D721Med (cell line): ENCODE results near the gene FBLN2.

Source experiments
- DNase-seq: peaks from one replicate; pipeline ENCODE4 v3.0.0; 2011; ENCODE audit warnings: low spot score; ENCODE audit not compliant: insufficient read length
- FAIRE-seq: peaks from 2 replicates; lab custom pipeline; 2011; peaks lifted over from hg19 to GRCh38; lab: Jason Lieb, UNC
- TF ChIP-seq, protein P1 (sequence below): IDR thresholded peaks from 2 replicates; pipeline ENCODE4 v1.5.1; 2012; ENCODE audit warnings: mild to moderate bottlenecking, control low read depth; ENCODE audit not compliant: insufficient read depth; ENCODE audit errors: missing control alignments

FBLN2 gene

DNA sequence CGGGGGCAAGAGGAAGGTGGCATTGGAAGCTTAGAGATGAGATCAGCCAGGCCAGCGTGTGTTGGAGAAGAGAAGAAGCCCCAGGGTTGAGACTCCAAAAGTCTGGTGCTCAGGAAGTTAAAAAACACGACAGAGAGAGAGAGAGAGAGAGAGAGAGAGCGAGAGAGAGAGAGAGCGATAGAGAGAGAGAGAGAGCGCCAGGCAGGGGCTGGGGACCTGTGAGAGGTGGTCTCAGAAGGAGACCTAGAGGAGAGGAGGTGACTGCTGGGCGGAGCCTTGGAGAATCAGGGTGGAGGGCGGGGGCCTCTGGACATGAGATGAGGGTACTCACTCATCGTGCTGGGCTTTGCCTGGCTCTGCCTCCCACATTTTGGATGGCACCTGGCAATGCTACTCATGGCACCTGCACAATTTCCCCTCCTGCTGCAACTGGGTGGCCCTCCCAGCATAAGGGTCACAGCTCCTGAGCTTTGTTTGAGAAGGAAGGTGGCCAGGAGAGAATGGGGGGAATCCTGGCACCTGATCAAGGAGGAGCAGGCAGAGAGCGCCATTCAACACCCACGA is 51.0 kb downstream of the FBLN2 start:
- DNase-seq = no peak
- TF ChIP-seq, protein P1, sequence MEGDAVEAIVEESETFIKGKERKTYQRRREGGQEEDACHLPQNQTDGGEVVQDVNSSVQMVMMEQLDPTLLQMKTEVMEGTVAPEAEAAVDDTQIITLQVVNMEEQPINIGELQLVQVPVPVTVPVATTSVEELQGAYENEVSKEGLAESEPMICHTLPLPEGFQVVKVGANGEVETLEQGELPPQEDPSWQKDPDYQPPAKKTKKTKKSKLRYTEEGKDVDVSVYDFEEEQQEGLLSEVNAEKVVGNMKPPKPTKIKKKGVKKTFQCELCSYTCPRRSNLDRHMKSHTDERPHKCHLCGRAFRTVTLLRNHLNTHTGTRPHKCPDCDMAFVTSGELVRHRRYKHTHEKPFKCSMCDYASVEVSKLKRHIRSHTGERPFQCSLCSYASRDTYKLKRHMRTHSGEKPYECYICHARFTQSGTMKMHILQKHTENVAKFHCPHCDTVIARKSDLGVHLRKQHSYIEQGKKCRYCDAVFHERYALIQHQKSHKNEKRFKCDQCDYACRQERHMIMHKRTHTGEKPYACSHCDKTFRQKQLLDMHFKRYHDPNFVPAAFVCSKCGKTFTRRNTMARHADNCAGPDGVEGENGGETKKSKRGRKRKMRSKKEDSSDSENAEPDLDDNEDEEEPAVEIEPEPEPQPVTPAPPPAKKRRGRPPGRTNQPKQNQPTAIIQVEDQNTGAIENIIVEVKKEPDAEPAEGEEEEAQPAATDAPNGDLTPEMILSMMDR = no peak
- FAIRE-seq = no peak

DNA sequence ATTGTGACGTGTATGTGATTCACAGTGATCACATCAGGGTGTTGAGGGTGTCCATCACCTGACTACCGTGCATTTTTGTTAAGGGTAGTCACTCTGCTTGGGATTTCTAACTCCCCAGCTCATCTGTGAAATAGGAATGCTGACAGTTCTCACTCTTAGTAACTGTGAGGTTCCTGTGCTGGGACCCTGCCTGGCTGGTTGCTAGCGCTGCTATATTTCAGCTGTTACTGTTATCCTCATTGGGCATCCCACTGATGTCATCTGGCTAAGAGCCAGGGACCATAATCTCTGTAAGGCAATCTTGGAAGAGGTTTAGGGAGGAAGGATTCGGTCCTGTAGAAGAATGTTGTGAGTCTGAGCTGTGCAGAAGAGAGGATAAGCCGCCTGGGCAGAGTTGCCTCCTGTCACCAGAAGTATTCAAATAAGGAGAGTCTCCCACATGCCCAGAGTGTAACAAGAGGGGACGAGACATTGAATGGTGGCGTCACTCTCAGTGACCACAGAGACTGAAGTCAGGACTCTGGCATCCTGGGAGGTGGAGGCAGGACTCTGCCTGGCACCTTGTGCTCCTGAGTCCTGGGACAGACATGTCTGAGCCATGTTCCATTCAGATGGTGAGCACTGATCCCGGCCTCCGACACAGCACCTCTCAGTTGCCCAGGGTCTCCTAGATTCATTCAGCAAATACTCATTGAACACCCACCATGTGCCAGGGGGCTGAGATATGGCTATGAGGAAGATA is 52.2 kb downstream of the FBLN2 start:
- TF ChIP-seq, protein P1 = no peak
- no peak for FAIRE-seq

DNA sequence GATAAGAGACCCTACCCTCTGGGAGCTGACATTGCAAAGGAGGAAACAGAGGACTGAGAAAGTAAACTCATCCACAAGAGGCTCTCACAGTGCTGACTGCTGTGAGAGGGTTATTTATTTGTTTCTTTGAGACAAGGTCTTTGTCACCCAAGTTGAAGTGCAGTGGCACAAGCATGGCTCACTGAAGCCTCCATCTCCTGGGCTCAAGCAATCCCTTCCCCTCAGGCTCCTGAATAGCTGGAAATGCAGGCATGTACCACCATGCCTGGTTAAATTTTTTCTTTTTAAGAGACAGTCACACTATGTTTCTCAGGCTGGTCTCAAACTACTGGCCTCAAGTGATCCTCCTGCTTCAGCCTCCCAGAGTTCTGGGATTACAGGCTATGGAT is 52.8 kb downstream of the FBLN2 start:
- FAIRE-seq = no peak
- DNase-seq = no peak
- TF ChIP-seq, protein P1 = no peak

More for the DNA sequence above, 52.2 kb downstream of the FBLN2 start:
- DNase-seq = no peak

DNA sequence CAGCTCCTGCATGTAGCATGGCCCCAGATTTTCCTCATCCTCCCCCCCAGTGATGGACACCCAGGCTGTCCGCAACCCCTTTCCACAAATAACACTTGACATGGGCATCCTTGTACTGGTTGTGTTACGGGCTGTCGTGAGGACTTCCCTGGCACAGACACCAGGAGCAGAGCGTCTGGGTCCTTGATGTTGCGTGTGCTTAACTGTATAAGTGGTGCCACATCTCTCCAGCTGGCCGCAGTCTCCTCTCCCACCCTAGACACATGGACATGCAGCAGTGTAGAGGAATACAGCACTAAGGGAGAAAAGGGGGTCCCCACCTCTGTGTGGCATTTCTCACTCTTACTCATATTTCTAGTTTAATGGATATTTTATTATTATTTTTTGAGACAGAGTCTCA is 56.6 kb downstream of the FBLN2 start:
- DNase-seq (no peak), FAIRE-seq (no peak)
- TF ChIP-seq, protein P1 = no peak

DNA sequence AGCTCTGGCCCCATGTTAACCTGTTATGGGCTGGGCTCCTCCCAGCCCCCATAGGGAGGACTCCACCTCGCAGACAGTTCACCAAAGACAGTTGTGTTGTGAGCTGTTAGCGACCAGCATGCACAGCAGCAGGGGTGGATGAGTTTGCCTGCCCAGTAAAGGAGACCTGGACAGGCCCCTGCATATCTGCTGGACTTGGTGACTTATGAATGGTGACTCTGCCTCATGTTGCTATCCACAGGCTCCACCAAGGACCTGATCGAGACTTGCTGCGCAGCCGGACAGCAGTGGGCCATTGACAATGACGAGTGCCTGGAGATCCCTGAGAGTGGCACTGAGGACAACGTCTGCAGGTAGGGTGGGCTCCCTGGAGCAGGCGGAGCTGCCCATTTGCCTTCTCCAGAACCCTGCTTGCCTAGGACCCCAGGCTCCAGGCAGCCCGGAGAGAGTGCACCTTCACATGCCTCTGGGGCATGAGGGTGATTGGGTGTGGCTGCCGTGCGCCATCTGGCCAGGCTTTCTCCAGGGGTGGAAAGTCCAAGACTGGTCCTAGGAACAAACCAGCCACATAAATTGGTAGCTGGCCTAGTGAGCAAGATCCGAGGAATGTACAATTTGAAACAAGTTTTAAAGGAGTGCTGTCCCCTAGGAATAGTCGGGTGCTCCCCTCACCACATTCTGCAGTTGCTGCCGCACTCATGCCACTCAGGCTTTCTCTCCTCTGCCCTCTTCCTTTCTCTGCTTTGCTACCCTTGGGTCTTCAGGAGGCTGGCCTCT is 59.1 kb downstream of the FBLN2 start:
- TF ChIP-seq, protein P1 = no peak
- FAIRE-seq (no peak), DNase-seq (no peak)

DNA sequence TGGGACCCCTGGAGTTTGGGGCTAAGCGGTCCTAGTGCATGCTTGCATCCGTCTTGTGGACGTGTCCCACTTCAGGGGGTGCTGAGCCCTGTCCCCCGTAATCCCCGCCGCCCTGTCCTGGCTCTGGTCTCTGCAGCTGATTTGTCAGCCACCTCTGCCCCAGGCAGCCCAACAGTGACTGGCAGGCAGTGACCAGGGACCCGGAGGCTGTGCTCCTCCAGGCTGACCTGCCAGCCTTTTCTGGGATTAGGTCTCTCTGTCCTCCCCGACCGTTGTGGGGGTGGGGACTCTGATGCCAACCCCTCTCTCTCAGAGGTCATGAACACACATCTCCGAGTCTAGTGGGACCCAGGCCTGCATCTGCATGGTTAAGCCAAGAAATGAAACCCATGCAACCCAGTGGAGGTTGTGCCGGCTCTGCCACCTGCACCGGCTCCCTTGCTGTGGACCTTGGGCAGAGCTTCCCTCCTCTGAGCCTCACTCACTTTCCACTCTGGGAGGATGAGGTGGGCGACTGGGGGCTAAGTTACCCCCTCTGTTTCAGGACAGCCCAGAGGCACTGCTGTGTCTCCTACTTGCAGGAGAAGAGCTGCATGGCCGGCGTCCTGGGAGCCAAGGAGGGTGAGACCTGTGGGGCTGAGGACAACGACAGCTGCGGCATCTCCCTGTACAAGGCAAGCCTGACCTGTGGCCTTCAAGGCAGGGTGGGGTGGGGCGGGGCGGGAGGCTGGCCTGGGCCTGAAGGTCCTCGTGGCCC is 60.2 kb downstream of the FBLN2 start:
- TF ChIP-seq, protein P1 = no peak
- FAIRE-seq (no peak), DNase-seq (no peak)
